Fibroblast of skin of right biceps (primary cell): Measurements from ENCODE around the gene SEL1L.
"Not testable (repeated sequence)": the region's sequence is repeated elsewhere in the genome, so short reads cannot be mapped to it uniquely, and the experiment has no call there.

ENCODE experiments used
- DNase-seq: peaks from one replicate; pipeline ENCODE4 v3.0.0-alpha.2; 2013

Gene SEL1L

DNA sequence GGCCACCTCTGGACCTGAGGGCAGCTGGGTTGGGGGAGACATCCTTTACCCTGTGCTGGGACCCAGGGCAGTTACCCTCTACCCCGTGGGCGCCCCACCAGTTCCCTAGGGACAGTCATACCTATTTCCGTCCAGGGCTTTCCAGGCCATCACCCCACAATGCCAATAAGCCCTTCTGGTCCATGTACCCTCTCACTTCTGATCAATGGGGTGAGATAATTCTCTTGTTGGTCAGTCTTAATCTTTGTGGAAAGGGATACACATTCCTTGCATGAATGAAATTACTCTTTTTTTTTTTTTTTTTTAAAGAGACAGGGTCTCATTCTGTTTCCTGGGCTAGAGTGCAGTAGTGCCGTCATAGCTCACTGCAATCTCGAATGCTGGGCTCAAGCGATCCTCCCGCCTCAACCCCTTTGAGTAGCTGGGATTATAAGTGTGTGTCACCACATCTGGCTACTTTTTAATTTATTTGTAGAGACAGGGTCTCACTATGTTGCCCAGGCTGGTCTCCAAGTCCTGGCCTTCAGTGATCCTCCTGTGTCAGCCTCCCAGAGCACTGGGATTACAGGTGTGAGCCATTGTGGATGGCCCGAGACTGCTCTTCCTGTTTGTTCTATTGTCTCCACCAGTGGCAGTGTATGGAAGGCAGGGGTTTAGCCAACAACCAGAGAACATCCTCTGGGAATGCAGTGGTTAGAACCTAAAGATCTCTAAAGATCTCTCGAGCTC lies 87.2 kb downstream of the SEL1L start:
- DNase-seq: no peak

DNA sequence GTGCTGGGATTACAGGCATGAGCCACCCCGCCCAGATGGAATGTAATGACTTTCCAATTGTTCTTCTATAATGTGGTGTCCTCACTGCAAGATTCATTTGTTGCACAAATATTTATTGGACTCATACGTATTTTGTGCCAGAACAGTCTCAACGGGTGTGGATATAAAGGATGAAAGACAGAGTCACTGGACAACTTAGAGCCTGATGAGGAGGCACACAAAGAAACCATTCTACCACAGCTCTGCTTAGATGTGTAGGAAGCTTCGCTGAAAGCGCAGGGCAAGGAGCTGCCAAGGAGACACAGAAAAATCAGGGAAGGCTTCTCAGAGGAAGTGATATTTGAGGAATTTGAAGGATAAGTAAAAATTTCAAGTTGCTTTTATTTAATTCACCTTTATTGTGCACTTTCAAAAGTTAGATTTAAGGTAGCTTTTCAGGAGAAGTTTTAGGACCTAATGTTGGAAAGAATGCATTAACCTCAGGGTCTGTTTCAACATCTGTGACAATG lies 92.0 kb downstream of the SEL1L start:
- DNase-seq: no peak

DNA sequence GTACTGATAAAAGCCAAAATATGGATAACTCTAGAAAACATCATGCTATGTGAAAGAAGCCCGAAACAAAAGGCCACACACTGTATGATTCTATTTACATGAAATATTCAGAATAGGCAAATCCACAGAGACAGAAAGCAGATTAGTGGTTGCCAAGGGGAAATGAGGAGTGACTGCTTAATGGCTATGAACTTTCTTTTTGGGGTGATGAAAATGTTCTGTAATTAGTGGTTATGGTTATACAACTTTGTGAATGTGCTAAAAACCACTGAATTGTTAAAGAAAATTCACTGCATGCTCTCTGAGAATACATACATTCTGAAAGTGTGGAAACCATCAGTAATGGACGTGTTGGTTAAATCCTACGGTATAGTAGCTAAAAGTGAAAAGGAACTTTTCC lies 93.6 kb downstream of the SEL1L start:
- DNase-seq: no peak

DNA sequence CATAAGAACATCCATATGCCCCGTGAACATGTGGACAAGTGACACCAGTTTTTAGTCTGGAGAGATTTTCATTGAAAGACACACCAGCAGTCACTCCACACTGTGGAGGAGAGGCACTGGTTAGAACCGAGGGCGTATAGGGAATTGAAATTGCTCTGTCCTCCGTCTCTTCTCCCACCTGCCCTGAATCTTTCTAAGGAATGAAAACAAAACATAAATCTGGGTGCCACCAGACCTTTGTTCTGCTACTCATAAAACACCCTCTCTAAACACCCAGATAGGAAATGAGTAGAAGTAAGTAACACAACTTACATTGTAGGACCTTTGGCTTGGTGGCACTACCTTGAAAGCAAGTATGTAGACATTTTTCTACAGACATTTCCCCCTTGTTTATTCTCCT lies 96.4 kb downstream of the SEL1L start:
- DNase-seq: no peak

DNA sequence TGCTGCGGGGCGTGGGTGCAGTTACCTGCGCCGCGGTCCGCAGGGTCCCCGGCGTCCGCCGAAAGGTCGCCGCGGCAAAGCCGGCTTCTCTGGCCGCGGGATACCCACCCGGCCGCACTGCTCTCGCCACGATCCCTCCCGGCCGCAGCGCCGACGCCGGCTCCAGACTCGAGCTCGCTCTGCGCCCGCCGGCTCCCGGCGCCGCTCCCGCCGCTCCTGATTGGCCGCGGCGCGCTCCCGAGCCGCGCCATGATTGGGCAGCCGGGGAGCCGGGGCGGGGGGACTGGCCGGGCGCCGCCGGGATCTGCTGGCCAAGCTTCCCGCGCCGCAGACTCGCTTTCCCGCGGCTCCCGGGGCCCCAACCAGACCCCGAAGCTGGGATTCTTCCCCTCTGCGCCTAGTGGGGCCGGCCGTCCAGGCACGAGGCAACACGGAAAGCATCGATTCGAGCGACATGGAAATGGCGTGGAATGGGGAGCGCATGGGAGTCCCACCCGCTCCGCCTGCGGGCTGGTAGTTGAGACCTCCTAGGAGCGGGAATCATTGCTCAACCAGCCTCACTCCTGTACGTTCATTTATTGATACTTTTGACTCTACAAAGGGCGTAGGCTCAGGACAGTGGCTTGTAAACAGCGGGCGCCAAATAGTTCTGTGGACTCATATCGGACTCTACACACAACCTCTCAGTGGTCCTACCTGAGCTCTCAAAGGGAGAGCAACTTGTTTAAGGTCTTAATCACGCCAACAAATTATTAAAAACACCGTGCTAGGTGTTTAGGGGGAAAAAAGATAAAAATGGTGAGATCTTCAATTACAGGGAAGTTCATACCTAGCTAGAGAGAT lies 97.1 kb downstream of the SEL1L start:
- DNase-seq: peak; percentile 61

DNA sequence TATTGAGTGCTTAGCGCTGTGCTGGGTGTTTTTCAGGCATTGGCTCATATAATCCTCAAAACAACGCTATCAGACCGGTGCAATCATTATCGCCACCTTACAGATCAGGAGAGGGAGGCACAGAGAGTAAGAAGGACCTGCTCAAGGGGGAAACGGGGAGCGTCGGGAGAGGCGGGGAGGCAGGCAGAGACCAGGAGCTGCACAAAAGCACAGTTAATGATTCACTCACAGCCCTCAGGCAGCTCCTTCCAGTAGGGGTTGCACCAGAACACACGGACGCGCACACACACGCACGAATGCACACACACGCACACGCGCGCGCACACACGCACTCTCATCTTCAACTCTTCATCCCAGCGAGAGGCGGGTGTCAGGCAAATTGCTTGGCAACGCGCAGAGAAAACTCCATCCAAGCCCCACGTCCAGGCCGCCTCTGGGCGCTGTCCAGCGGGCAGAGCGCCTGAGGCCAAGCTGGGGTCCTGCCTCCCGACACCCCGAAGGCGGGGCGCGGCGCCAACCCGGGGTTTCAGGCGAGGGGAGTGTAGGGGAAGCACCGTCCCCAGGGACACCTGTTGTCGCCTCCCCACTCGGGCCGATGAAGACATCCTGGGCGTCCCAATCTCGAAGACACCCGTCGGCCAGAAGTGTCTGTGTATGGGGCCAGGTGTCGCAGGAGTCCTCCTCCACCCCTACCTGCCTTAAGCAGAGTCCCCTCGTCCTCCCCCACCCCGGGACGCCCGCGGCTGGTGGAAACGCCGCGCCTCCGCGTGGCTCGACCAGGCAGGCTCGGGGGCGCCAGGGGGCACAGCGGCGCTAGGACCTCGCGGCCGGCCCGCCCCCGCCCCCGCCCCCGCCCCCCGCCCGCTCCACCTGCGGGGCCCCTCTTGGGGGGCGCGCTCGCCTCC lies 98.0 kb downstream of the SEL1L start:
- DNase-seq: peak; percentile 20

DNA sequence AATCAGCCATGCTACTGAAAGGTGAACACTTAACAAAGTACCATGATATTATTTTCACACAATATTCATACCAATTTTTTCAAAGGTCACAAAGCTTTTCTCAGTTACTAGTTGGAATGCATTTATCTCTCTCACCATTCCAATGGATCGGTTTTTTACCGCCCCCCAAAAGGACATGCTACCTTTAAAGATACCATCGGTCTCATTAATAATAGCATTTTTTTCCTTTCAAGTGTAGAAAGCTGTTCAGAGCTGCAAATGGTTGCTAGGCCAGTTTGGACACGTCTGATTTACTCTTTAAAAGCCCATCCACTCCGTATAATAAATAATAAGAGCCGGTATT lies 98.6 kb downstream of the SEL1L start:
- no peak for DNase-seq

DNA sequence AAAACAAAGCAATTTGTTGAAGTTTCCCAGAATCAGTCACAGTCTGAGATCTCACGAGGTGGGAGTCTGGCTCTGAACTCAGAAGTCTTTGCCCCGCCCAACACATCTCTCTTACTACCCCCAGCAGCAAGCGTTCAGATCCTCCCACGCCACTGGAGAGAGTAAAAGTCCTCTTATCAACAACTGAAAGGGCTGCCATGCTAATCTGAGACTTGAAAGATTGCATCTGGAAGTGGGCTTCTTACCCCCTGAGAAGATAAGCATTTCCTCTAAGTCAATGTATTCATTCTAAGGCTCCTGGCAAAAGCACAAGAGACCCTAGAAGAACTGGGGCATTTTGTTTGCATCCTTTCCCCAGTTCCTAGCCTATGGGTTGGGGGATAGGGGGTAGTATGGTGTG lies 99.4 kb downstream of the SEL1L start:
- DNase-seq: no peak

DNA sequence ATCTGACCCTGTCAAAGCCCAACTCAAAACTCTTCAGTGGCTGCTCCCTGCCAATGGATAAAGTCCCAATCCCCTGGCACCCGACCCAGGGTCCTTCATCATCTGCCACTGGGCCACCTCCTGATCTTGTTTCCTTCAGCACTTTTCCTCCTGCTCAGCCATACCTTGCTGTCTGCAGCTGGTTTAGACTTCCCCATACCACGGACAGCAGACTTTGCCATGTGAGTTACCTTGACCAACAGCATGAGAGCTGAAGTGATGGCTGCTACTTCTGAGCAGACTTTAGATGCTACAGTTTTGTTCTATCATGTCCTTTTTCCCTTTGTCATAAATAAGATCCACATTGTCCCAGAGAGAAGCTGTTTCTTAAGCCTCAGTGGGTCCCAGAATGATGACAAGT lies 100.3 kb downstream of the SEL1L start:
- DNase-seq: no peak

DNA sequence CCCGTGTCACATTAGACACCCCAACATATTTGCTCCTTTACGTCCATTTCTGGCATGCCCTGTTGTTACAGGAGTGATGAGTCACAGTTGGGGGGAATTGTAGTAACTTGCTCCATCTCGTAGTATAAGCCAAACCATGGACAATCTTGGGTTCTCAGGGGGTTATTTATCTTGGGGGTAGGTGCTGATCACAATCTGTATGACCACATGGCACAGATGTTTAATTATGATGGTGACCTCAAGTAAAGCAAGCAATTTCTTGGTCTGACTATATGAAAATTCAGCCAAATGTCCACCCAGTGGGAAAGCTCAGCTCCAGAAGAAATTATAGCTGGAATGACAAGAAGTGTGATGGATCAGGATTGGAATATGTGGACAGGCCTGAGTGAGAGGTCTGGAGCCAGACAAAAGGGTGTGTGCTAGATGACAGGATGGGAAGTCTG lies 101.4 kb downstream of the SEL1L start:
- no peak for DNase-seq

DNA sequence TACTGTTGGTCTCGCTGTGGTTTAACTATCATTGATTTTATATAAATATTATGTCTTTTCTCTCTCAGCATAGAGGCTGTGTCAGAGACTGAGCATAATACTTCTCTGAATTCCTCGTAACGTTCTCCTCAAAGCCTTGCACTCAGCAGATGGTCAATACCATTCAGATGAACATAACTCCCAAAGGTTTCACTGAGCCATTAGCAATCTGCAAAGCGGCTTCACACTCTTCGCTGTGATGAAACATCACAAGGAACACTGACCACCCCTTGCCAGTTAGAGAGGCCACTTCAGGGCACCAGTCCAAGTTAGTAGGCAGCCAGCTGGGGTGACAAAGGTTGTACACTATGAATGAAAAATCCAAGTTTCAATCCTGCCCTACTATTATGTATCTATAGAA lies 103.4 kb downstream of the SEL1L start:
- DNase-seq: no peak

DNA sequence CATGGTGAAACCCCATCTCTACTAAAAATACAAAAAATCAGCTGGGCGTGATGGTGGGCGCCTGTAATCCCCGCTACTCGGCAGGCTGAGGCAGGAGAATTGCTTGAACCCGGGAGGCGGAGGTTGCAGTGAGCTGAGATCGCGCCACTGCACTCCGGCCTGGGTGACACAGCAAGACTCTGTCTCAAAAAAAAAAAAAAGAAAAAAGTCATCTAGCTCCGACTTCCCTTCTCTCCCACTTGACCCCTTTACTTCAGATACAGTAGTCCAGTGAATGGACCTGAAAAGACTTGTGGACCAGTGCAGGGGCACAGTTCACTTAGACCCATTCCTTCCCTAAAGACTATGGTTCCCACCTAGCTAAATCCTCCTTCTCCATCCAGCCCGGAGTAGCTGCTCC lies 103.9 kb downstream of the SEL1L start:
- not testable (repeated sequence) for DNase-seq

DNA sequence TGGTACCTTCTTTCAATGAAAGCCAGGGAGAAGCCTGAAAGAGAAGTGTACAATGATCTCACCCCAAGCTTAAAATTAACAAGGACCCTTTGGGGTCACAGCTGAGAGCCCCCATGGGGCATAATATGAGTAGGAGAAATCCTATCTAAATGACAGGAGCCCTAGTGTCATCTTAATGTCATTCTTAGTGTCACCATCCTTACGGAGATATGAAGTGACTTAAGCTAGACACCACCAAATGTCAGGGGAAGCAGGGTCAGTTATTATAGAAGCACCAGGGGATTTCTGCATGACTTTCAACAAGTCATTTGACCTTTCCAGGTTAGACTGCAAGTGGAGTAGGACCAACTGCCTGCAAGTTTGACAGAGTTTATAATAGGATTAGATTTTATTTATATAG lies 104.6 kb downstream of the SEL1L start:
- no peak for DNase-seq

DNA sequence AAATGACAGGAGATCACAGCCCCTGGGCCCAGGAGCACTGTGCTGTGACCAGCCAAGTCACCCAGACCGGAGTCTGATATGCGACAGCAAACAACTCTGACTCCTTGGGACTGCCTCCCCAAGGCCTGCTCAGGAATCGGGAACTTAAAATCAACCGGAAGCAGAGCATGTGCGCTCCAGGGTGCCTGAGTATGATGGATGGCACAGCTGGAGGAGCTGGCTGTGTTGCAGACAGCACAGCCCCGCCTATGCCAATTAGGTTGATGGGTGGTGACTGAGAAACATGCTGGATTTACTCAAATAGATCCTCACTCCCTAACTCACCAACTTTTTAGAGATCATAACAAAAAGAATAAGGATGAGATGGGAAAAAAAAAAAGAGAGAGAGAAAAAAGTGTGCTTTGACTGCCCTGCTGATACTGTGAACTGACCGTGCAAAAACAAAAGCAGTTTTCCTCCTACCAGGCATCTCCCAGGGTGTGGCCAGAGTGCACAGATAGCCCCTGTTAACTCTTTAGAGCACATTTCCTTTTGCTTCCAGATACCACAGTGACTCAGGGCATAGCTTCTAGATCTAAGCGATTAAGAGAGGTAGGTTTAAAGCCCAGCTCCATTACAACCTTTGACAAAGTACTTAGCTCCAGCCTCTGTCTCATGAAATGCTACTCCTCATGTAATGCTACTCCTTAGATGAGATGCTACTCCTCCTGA lies 106.2 kb downstream of the SEL1L start:
- DNase-seq: no peak

DNA sequence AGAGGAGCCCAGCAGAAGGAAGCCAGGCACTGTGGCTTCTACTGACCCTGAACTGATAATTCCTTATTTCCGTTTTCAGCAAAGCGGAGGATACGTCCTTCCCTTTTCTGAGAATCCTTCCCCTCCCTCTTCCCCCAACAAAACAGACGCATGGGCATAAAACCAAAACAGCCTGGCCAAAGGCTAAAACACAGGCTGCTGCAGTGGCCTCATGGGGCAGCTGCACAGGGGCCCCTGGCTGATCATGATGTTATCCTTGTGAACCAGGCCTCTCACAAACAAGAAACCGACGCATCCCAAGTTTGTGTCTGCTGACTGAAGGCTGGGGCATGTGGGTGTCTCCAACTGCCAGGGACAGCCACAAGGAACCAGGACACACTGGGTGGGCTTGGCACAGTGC lies 110.1 kb downstream of the SEL1L start:
- no peak for DNase-seq
